Cardiac septum (tissue), 1 donor: ENCODE data around the gene CCDC195. TPM values are rescaled to one million over a fixed set of nuclear protein-coding genes. Genes with fewer than 3 reads are reported as not detected.

Experiments
- DNase-seq: peaks from one replicate; pipeline ENCODE4 v3.0.0-alpha.2; 2020; ENCODE audit warnings: low spot score
- intact Hi-C: fragments of 100-400 bp; cut with DNase I; formaldehyde crosslinking; loops from one replicate; pipeline ENCODE4 v1.14.0; 2022
- long read RNA-seq: library from polyadenylated mRNA; unstranded; transcript quantifications from one replicate; pipeline ENCODE4 v2.0.0, GENCODE V29; 2021
- total RNA-seq: library from RNA; stranded (reverse); fragmentation: NEBNext Ultra II Directional; extraction: Animal tissue kit (Norgen Biotek cat#: 25700); gene quantifications from one replicate; pipeline ENCODE4 v1.2.1, GENCODE V29; 2021
- donor health status: DM: no; HTN: no; CAD: no.

CCDC195 gene
- total RNA-seq: not detected
- long read RNA-seq: 0 reads

- intact Hi-C loops: no loop called here
- DNase-seq: no peak
Observed at GRCh38 chr2:224716201-224716600, at the start of gene CCDC195. CCDC195 (minus strand) TSS chr2:224716365; CDS start chr2:224716365, 0 bp downstream.

GRCh38 chr2:224764565-224765236 is 48.5 kb upstream of the CCDC195 start:
- intact Hi-C loops: no loop called here
- DNase-seq: no peak

- intact Hi-C loops: no loop called here
Observed at GRCh38 chr2:224757934-224758548, 41.9 kb upstream of the CCDC195 start.

GRCh38 chr2:224753743-224754540 is 37.8 kb upstream of the CCDC195 start:
- intact Hi-C loops: no loop called here
- no peak for DNase-seq

More at GRCh38 chr2:224757934-224758548, 41.9 kb upstream of the CCDC195 start:
- DNase-seq: no peak

- intact Hi-C loops: no loop called here
- no peak for DNase-seq
Observed at GRCh38 chr2:224751996-224752698, 36.0 kb upstream of the CCDC195 start.

- no peak for DNase-seq
- intact Hi-C loops: no loop called here
Observed at GRCh38 chr2:224749136-224749535, 33.0 kb upstream of the CCDC195 start.

- DNase-seq: no peak
- intact Hi-C loops: no loop called here
Observed at GRCh38 chr2:224747765-224748164, 31.6 kb upstream of the CCDC195 start.

- DNase-seq: no peak
- intact Hi-C loops: no loop called here
Observed at GRCh38 chr2:224736227-224736626, 20.1 kb upstream of the CCDC195 start.

- no peak for DNase-seq
- intact Hi-C loops: no loop called here
Observed at GRCh38 chr2:224734949-224735348, 18.8 kb upstream of the CCDC195 start.

GRCh38 chr2:224731665-224732064 is 15.5 kb upstream of the CCDC195 start:
- intact Hi-C loops: no loop called here
- DNase-seq: no peak

- DNase-seq: no peak
- intact Hi-C loops: no loop called here
Observed at GRCh38 chr2:224729435-224729834, 13.3 kb upstream of the CCDC195 start.

GRCh38 chr2:224724331-224724730 is 8.2 kb upstream of the CCDC195 start:
- DNase-seq: no peak
- intact Hi-C loops: no loop called here

GRCh38 chr2:224723586-224724217 is 7.5 kb upstream of the CCDC195 start:
- no peak for DNase-seq
- intact Hi-C loops: no loop called here

- intact Hi-C loops: no loop called here
Observed at GRCh38 chr2:224722770-224723169, 6.6 kb upstream of the CCDC195 start.

GRCh38 chr2:224722250-224722649 is 6.1 kb upstream of the CCDC195 start:
- DNase-seq: no peak
- intact Hi-C loops: no loop called here

More at GRCh38 chr2:224722770-224723169, 6.6 kb upstream of the CCDC195 start:
- DNase-seq: no peak

GRCh38 chr2:224716921-224717320 is 756 bp upstream of the CCDC195 start:
- intact Hi-C loops: no loop called here
- DNase-seq: no peak

- intact Hi-C loops: no loop called here
Observed at GRCh38 chr2:224711859-224712665, 4.1 kb downstream of the CCDC195 start.

GRCh38 chr2:224711381-224711780 is 4.8 kb downstream of the CCDC195 start:
- intact Hi-C loops: no loop called here
- DNase-seq: no peak

More at GRCh38 chr2:224711859-224712665, 4.1 kb downstream of the CCDC195 start:
- DNase-seq: no peak

GRCh38 chr2:224709301-224709700 is 6.9 kb downstream of the CCDC195 start:
- intact Hi-C loops: no loop called here
- DNase-seq: no peak
